Hepatocyte (in vitro differentiated cells): ENCODE results near the gene FAM149B1.

Source experiments
- EZH2 ChIP-seq: fragments of 200-600 bp; sonication (generic); IDR thresholded peaks from 2 replicates; pipeline ENCODE4 v1.6.1; 2016; ENCODE audit warnings: antibody characterized with exemption, mild to moderate bottlenecking, borderline replicate concordance
- TF ChIP-seq, protein P1 (sequence below): fragments of 200-600 bp; sonication (generic); IDR thresholded peaks from 2 replicates; pipeline ENCODE4 v1.5.1; 2016; ENCODE audit warnings: antibody characterized with exemption, mild to moderate bottlenecking; ENCODE audit not compliant: poor library complexity

DNA sequence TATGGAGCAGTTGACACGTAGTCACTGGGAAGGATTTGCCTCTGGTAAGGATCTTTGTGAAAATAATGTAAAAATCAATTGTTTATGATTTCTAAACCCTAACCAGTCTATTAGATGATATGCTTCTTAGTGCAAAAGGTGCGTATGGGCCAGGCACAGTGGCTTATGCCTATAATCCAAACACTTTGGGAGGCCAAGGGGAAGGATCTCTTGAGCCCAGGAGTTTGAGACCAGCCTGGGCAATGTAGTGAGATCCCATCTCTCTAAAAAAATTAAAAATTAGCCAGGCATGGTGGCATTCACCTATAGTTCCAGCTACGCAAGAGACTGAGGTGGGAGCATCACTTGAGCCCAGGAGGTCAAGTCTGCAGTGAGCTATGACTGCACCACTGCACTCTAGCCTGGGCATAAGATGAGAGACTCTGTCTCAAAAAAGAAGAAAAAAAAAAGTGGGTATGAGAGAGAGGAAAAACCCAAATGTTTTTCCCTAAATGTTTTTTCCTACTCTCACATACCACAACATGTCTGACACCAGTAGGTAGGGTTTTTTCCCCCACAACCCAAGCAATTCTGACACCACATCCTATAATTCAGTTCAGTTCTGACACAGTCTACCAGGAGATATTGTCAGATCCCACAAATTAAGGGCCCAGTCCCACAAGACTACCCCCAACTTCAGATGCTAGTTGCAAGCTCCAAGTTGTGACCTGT is 42.6 kb downstream of the FAM149B1 start:
- TF ChIP-seq, protein P1, sequence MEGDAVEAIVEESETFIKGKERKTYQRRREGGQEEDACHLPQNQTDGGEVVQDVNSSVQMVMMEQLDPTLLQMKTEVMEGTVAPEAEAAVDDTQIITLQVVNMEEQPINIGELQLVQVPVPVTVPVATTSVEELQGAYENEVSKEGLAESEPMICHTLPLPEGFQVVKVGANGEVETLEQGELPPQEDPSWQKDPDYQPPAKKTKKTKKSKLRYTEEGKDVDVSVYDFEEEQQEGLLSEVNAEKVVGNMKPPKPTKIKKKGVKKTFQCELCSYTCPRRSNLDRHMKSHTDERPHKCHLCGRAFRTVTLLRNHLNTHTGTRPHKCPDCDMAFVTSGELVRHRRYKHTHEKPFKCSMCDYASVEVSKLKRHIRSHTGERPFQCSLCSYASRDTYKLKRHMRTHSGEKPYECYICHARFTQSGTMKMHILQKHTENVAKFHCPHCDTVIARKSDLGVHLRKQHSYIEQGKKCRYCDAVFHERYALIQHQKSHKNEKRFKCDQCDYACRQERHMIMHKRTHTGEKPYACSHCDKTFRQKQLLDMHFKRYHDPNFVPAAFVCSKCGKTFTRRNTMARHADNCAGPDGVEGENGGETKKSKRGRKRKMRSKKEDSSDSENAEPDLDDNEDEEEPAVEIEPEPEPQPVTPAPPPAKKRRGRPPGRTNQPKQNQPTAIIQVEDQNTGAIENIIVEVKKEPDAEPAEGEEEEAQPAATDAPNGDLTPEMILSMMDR, result no peak
- TF ChIP-seq EZH2, result no peak
